ENCODE measurements around the gene PARD6G. TPM values are rescaled to one million over a fixed set of nuclear protein-coding genes. Genes with fewer than 3 reads are reported as not detected.

Gene PARD6G
- total and polyA plus RNA-seq, 2 donors = 4.7 to 13.6 TPM

- peaks cover 0 to 9% of the 10 kb centered on the region in 2 donors for H3K9me3 ChIP-seq (ENCODE audit: control insufficient read depth in 2 of 2, insufficient read depth in 1 of 2, low read length in 1 of 2)
- H3K27ac ChIP-seq (ENCODE audit: low read depth in 1 of 2, low read length in 1 of 2) = no peak overlapping the region
- H3K27me3 ChIP-seq (ENCODE audit: control insufficient read depth in 2 of 2, insufficient read depth in 1 of 2, low read length in 1 of 2) = peaks cover 3% of the 10 kb centered on the region in 2 donors
- H3K36me3 ChIP-seq (ENCODE audit: control insufficient read depth in 2 of 2, insufficient read depth in 2 of 2, low read length in 1 of 2) = no peaks in the 10 kb centered on the region
- H3K4me1 ChIP-seq (ENCODE audit: control insufficient read depth in 2 of 2, insufficient read depth in 2 of 2, low read length in 2 of 2) = no peaks in the 10 kb centered on the region
- DNase-seq (ENCODE audit: low read depth in 6 of 9, low spot score in 9 of 9) = no peak
- 91% methylated on average over 7 of the region's 8 CpGs for WGBS
- no peak overlapping the region for H3K4me3 ChIP-seq (ENCODE audit: low read length in 2 of 2)
Observed at GRCh38 chr18:80253236-80253635, 5.9 kb upstream of the PARD6G start.

- Histone ChIP-seq H3K27ac (ENCODE audit: low read depth in 1 of 2, low read length in 1 of 2) (no peak overlapping the region), H3K36me3 (ENCODE audit: control insufficient read depth in 2 of 2, insufficient read depth in 2 of 2, low read length in 1 of 2) (no peaks in the 10 kb centered on the region), H3K4me1 (ENCODE audit: control insufficient read depth in 2 of 2, insufficient read depth in 2 of 2, low read length in 2 of 2) (no peaks in the 10 kb centered on the region), H3K27me3 (ENCODE audit: control insufficient read depth in 2 of 2, insufficient read depth in 1 of 2, low read length in 1 of 2) (peaks cover 11 to 14% of the 10 kb centered on the region in 2 donors), H3K4me3 (ENCODE audit: low read length in 2 of 2) (no peak overlapping the region), H3K9me3 (ENCODE audit: control insufficient read depth in 2 of 2, insufficient read depth in 1 of 2, low read length in 1 of 2) (peaks cover 0 to 9% of the 10 kb centered on the region in 2 donors)
- no peak for DNase-seq (ENCODE audit: low read depth in 6 of 9, low spot score in 9 of 9)
- 96% methylated on average over 6 of the region's 6 CpGs for WGBS
Observed at GRCh38 chr18:80252136-80252535, 4.8 kb upstream of the PARD6G start.

GRCh38 chr18:80251700-80252099, 4.4 kb upstream of the PARD6G start:
- H3K9me3 ChIP-seq (ENCODE audit: control insufficient read depth in 2 of 2, insufficient read depth in 1 of 2, low read length in 1 of 2) = peaks cover 0 to 9% of the 10 kb centered on the region in 2 donors
- H3K4me3 ChIP-seq (ENCODE audit: low read length in 2 of 2) = no peak overlapping the region
- H3K27me3 ChIP-seq (ENCODE audit: control insufficient read depth in 2 of 2, insufficient read depth in 1 of 2, low read length in 1 of 2) = peaks cover 15 to 19% of the 10 kb centered on the region in 2 donors
- 92% methylated on average over 5 of the region's 5 CpGs for WGBS
- no peaks in the 10 kb centered on the region for H3K4me1 ChIP-seq (ENCODE audit: control insufficient read depth in 2 of 2, insufficient read depth in 2 of 2, low read length in 2 of 2)
- no peak for DNase-seq (ENCODE audit: low read depth in 6 of 9, low spot score in 9 of 9)
- no peak overlapping the region for H3K27ac ChIP-seq (ENCODE audit: low read depth in 1 of 2, low read length in 1 of 2)
- H3K36me3 ChIP-seq (ENCODE audit: control insufficient read depth in 2 of 2, insufficient read depth in 2 of 2, low read length in 1 of 2) = no peaks in the 10 kb centered on the region

- Histone ChIP-seq H3K36me3 (ENCODE audit: control insufficient read depth in 2 of 2, insufficient read depth in 2 of 2, low read length in 1 of 2) (no peaks in the 10 kb centered on the region), H3K4me3 (ENCODE audit: low read length in 2 of 2) (no peak overlapping the region), H3K9me3 (ENCODE audit: control insufficient read depth in 2 of 2, insufficient read depth in 1 of 2, low read length in 1 of 2) (peaks cover 0 to 9% of the 10 kb centered on the region in 2 donors), H3K27me3 (ENCODE audit: control insufficient read depth in 2 of 2, insufficient read depth in 1 of 2, low read length in 1 of 2) (peaks cover 23 to 27% of the 10 kb centered on the region in 2 donors), H3K4me1 (ENCODE audit: control insufficient read depth in 2 of 2, insufficient read depth in 2 of 2, low read length in 2 of 2) (no peaks in the 10 kb centered on the region), H3K27ac (ENCODE audit: low read depth in 1 of 2, low read length in 1 of 2) (no peak overlapping the region)
- DNase-seq (ENCODE audit: low read depth in 6 of 9, low spot score in 9 of 9) = no peak
- 78% methylated on average over 6 of the region's 6 CpGs for WGBS
Observed at GRCh38 chr18:80250740-80251364, 3.5 kb upstream of the PARD6G start.

GRCh38 chr18:80249217-80250093, 2.1 kb upstream of the PARD6G start:
- Histone ChIP-seq H3K9me3 (ENCODE audit: control insufficient read depth in 2 of 2, insufficient read depth in 1 of 2, low read length in 1 of 2) (peaks cover 0 to 6% of the 10 kb centered on the region in 2 donors), H3K36me3 (ENCODE audit: control insufficient read depth in 2 of 2, insufficient read depth in 2 of 2, low read length in 1 of 2) (no peaks in the 10 kb centered on the region), H3K27ac (ENCODE audit: low read depth in 1 of 2, low read length in 1 of 2) (no peak overlapping the region), H3K4me1 (ENCODE audit: control insufficient read depth in 2 of 2, insufficient read depth in 2 of 2, low read length in 2 of 2) (no peaks in the 10 kb centered on the region), H3K27me3 (ENCODE audit: control insufficient read depth in 2 of 2, insufficient read depth in 1 of 2, low read length in 1 of 2) (peaks cover 37% of the 10 kb centered on the region in 2 donors), H3K4me3 (ENCODE audit: low read length in 2 of 2) (no peak overlapping the region)
- 86% methylated on average over 7 of the region's 7 CpGs for WGBS
- DNase-seq (ENCODE audit: low read depth in 6 of 9, low spot score in 9 of 9) = no peak

GRCh38 chr18:80246445-80247392, 595 bp downstream of the PARD6G start:
- WGBS = 2% methylated on average over 106 of the region's 106 CpGs
- peak overlapping the region in 1 of 2 donors; percentile 31 for H3K27ac ChIP-seq (ENCODE audit: low read depth in 1 of 2, low read length in 1 of 2)
- no peaks in the 10 kb centered on the region for H3K9me3 ChIP-seq (ENCODE audit: control insufficient read depth in 2 of 2, insufficient read depth in 1 of 2, low read length in 1 of 2)
- peak overlapping the region; percentile 33 to 64 for H3K4me3 ChIP-seq (ENCODE audit: low read length in 2 of 2)
- no peaks in the 10 kb centered on the region for H3K4me1 ChIP-seq (ENCODE audit: control insufficient read depth in 2 of 2, insufficient read depth in 2 of 2, low read length in 2 of 2)
- H3K36me3 ChIP-seq (ENCODE audit: control insufficient read depth in 2 of 2, insufficient read depth in 2 of 2, low read length in 1 of 2) = no peaks in the 10 kb centered on the region
- peak in 2 of 9 donors; percentile 7 to 11 for DNase-seq (ENCODE audit: low read depth in 6 of 9, low spot score in 9 of 9)
- peaks cover 38 to 42% of the 10 kb centered on the region in 2 donors for H3K27me3 ChIP-seq (ENCODE audit: control insufficient read depth in 2 of 2, insufficient read depth in 1 of 2, low read length in 1 of 2)

GRCh38 chr18:80245781-80246444, 1.4 kb downstream of the PARD6G start:
- peaks cover 38 to 42% of the 10 kb centered on the region in 2 donors for H3K27me3 ChIP-seq (ENCODE audit: control insufficient read depth in 2 of 2, insufficient read depth in 1 of 2, low read length in 1 of 2)
- H3K9me3 ChIP-seq (ENCODE audit: control insufficient read depth in 2 of 2, insufficient read depth in 1 of 2, low read length in 1 of 2) = no peaks in the 10 kb centered on the region
- H3K36me3 ChIP-seq (ENCODE audit: control insufficient read depth in 2 of 2, insufficient read depth in 2 of 2, low read length in 1 of 2) = no peaks in the 10 kb centered on the region
- no peak for DNase-seq (ENCODE audit: low read depth in 6 of 9, low spot score in 9 of 9)
- H3K4me1 ChIP-seq (ENCODE audit: control insufficient read depth in 2 of 2, insufficient read depth in 2 of 2, low read length in 2 of 2) = no peaks in the 10 kb centered on the region
- H3K4me3 ChIP-seq (ENCODE audit: low read length in 2 of 2) = peak overlapping the region; percentile 10 to 64
- 38% methylated on average over 31 of the region's 31 CpGs for WGBS
- no peak overlapping the region for H3K27ac ChIP-seq (ENCODE audit: low read depth in 1 of 2, low read length in 1 of 2)

GRCh38 chr18:80244956-80245730, 2.2 kb downstream of the PARD6G start:
- H3K4me3 ChIP-seq (ENCODE audit: low read length in 2 of 2) = no peak overlapping the region
- H3K27ac ChIP-seq (ENCODE audit: low read depth in 1 of 2, low read length in 1 of 2) = no peak overlapping the region
- no peaks in the 10 kb centered on the region for H3K36me3 ChIP-seq (ENCODE audit: control insufficient read depth in 2 of 2, insufficient read depth in 2 of 2, low read length in 1 of 2)
- no peak for DNase-seq (ENCODE audit: low read depth in 6 of 9, low spot score in 9 of 9)
- WGBS = 90% methylated on average over 10 of the region's 10 CpGs
- H3K27me3 ChIP-seq (ENCODE audit: control insufficient read depth in 2 of 2, insufficient read depth in 1 of 2, low read length in 1 of 2) = peaks cover 38 to 42% of the 10 kb centered on the region in 2 donors
- no peaks in the 10 kb centered on the region for H3K9me3 ChIP-seq (ENCODE audit: control insufficient read depth in 2 of 2, insufficient read depth in 1 of 2, low read length in 1 of 2)
- no peaks in the 10 kb centered on the region for H3K4me1 ChIP-seq (ENCODE audit: control insufficient read depth in 2 of 2, insufficient read depth in 2 of 2, low read length in 2 of 2)

All from thymus (tissue), 11 donors.